GM18517 (cell line): ENCODE results near the gene SFMBT1.
"Not testable (repeated sequence)": the region's sequence is repeated elsewhere in the genome, so short reads cannot be mapped to it uniquely, and the experiment has no call there.

Experiments used
- ATAC-seq: cut with Tn5 transposase; IDR thresholded peaks from one replicate; pipeline ENCODE4 v1.9.1; 2021; ENCODE audit warnings: mild to moderate bottlenecking, moderate library complexity; ENCODE audit not compliant: unreplicated experiment

Gene SFMBT1

GRCh38 chr3:53038679-53039375 is 7.0 kb downstream of the SFMBT1 start:
- no peak for ATAC-seq

- ATAC-seq, result no peak
These were observed 9.9 kb downstream of the SFMBT1 start for GRCh38 chr3:53035825-53036619.

GRCh38 chr3:53035018-53035417 is 10.9 kb downstream of the SFMBT1 start:
- not testable (repeated sequence) for ATAC-seq

DNA sequence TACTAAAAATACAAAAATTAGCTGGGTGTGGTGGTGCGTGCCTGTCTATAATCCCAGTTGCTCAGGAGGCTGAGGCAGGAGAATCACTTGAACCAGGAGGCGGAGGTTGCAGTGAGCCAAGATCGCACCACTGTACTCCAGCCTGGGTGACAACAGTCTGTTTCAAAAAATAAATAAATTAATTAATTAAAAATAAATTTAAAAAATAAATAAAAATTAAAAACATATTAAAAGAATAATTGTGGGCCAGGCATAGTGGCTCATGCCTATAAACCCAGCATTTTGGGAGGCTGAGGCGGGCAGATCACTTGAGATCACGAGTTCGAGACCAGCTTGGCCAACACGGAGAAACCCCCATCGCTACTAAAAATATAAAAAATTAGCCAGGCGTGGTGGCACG is 11.5 kb downstream of the SFMBT1 start:
- ATAC-seq, result not testable (repeated sequence)

GRCh38 chr3:53032609-53033008 is 13.3 kb downstream of the SFMBT1 start:
- ATAC-seq, result no peak

- ATAC-seq, result no peak
These were observed 15.0 kb downstream of the SFMBT1 start for GRCh38 chr3:53030619-53031449.

- no peak for ATAC-seq
These were observed 17.2 kb downstream of the SFMBT1 start for GRCh38 chr3:53028641-53029040.

GRCh38 chr3:53027254-53027844 is 18.5 kb downstream of the SFMBT1 start:
- ATAC-seq, result no peak

- no peak for ATAC-seq
These were observed 19.3 kb downstream of the SFMBT1 start for GRCh38 chr3:53026382-53027162.

DNA sequence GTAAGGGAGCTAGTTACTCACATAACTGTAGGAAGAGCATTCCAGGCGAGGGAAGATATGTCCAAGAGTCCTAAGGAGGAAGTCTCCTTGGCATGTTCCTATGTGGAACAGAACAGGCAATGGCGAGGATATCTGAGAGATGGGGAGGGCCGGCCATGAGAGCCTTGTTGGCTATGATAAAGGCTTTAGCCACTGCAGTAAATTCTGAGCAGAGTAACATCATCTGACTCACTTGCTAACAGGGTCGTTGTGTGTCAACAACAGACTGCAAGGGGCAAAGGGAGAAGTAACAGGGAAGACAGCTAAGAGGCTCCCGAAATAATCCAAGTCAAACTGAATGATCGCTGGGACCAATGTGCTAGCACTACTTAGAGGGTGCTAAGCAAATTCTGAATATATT is 21.6 kb downstream of the SFMBT1 start:
- ATAC-seq, result no peak

GRCh38 chr3:53023072-53023823 is 22.6 kb downstream of the SFMBT1 start:
- no peak for ATAC-seq

GRCh38 chr3:53022647-53023046 is 23.2 kb downstream of the SFMBT1 start:
- no peak for ATAC-seq

GRCh38 chr3:53016236-53016635 is 29.6 kb downstream of the SFMBT1 start:
- ATAC-seq, result no peak

- no peak for ATAC-seq
These were observed 34.5 kb downstream of the SFMBT1 start for GRCh38 chr3:53011324-53011723.

DNA sequence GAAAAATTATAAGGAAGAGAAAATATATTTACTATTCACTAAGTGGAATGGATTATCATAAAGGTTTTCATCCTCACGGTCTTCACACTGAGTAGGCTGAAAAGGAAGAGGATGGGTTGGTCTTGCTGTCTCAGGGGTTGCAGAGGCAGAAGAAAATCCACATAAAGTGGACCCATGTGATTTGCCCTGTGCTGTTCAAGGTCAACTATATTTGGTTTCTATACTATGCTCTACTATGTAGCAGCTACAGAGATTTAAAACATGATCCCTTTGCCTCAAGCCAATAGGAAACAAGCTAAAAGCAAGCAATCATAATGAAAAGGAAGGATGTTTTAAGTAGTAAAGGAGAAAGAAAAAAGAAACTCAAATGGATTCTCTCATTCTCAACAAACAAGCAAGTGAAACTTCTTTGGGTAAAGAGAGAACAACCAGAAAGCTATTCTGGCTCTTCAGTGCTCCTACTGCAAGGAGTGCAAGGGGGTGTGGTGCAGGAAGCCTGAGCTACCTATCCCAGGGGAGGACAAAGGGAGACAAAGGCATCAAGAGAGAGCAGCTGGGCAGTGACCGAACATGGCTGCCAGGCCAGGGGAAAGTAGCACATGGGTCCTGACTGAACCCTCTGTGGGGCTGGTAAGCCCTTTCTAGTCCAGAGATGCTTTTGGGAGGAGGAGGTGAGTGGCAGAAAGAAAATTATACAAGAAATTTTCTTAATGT is 35.9 kb downstream of the SFMBT1 start:
- ATAC-seq, result no peak

DNA sequence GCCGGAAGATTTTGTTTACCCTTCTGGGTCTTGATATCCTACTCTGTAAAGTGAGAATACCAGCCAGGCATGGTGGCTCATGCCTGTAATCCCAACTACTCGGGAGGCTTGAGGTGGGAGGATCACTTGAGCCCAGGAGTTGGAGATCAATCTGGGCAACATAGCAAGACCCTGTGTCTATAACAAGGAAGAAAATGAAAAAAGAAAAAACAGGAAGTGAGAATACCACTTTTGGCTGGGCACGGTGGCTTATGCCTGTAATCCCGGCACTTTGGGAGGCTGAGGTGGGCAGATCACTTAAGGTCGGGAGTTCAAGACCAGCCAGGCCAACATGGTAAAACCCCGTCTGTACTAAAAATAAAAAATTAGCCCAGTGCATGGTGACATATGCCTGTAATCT is 36.9 kb downstream of the SFMBT1 start:
- ATAC-seq, result no peak

DNA sequence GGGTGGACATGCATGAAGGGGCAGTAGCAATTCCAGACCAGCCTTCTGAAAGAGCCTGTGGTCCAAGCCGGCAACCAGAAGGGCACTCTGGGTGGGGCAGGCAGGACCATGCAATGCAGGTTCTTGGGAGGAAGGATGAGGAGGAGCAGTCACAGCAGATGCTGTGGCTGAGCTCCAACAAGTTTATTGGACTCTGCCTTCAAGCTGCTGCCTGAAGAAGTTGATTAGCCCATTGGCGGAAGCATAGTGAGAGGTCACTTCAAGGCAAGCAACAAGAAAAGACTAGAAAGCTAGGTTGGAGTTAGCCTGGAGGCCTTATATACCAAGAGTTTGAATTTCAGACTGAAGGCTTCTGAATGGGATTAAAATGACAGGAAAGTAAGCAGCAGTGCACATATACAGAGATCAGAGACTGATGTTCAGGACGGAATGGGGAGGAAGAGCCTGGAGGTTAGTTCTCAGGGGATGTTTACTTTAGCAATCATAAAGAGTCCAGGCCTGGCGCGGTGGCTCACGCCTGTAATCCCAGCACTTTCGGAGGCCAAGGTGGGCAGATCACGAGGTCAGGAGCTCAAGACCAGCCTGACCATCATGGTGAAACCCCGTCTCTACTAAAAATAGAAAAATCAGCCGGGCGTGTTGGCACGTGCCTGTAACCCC is 39.9 kb downstream of the SFMBT1 start:
- no peak for ATAC-seq

DNA sequence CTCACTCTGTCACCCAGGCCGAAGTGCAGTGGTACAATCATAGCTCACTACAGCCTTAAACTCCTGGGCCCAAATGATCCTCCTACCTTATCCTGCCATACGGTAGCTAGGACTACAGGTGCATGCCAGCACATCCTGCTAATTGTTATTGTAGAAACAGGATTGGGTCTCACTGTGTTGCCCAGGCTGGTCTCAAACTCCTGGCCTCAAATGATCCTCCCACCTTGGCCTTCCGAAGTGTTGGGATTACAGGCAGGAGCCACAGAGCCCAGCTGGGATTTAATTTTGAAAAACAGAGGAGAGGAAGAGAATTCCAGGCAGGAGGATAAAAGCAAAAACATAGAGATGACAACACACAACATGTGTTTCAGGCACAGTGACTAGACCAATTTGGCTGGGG is 40.5 kb downstream of the SFMBT1 start:
- ATAC-seq, result no peak
